Spleen (tissue), 11 donors: ENCODE results near the gene LRRTM4. TPM values are rescaled to one million over a fixed set of nuclear protein-coding genes. Genes with fewer than 3 reads are reported as not detected.

Source experiments
- DNase-seq: peaks from one replicate; pipeline ENCODE4 v3.0.0-alpha.2; 2020
- H3K27ac ChIP-seq, 8 donors: fragments of 200-600 bp; sonication (generic) in 7 of 8; 1 replicate in 4 of 8; 2 replicates in 4 of 8; pipeline versions ENCODE4 v1.5.0 to v1.8.0; 2016 to 2021; ENCODE audit warnings: inconsistent platforms in 4 of 8, mild to moderate bottlenecking in 4 of 8, moderate library complexity in 1 of 8
- H3K27me3 ChIP-seq, 7 donors: fragments of 200-600 bp; sonication (generic) in 6 of 7; replicated peaks in 1 of 7; 1 replicate in 4 of 7; 2 replicates in 3 of 7; pipeline versions ENCODE4 v1.5.0 to v1.8.0; 2016 to 2021; ENCODE audit warnings: inconsistent platforms in 3 of 7, mild to moderate bottlenecking in 1 of 7
- H3K36me3 ChIP-seq, 6 donors: fragments of 200-600 bp; sonication (generic) in 5 of 6; 1 replicate in 4 of 6; 2 replicates in 2 of 6; pipeline versions ENCODE4 v1.5.0 to v1.8.0; 2016 to 2021; ENCODE audit warnings: inconsistent platforms in 2 of 6
- H3K4me1 ChIP-seq, 6 donors: fragments of 200-600 bp; sonication (generic) in 5 of 6; 1 replicate in 3 of 6; 2 replicates in 3 of 6; pipeline versions ENCODE4 v1.5.0 to v1.8.0; 2016 to 2021; ENCODE audit warnings: inconsistent platforms in 3 of 6
- H3K4me3 ChIP-seq, 8 donors: fragments of 200-600 bp; sonication (generic) in 7 of 8; 1 replicate in 4 of 8; 2 replicates in 4 of 8; pipeline versions ENCODE4 v1.5.0 to v1.8.0; 2016 to 2021; ENCODE audit warnings: inconsistent platforms in 4 of 8, mild to moderate bottlenecking in 4 of 8, moderate library complexity in 2 of 8
- H3K9me3 ChIP-seq, 8 donors: fragments of 200-600 bp; sonication (generic) in 7 of 8; 1 replicate in 4 of 8; 2 replicates in 4 of 8; pipeline versions ENCODE4 v1.5.0 to v1.8.0; 2016 to 2021; ENCODE audit warnings: inconsistent platforms in 4 of 8
- POLR2A ChIP-seq, 3 donors: fragments of 450-650 bp; IDR thresholded peaks; one replicate each; pipeline ENCODE4 v1.5.1; 2017; ENCODE audit warnings: antibody characterized with exemption in 3 of 3, mild to moderate bottlenecking in 1 of 3
- POLR2AphosphoS5 ChIP-seq, 3 donors: sonication (generic); formaldehyde crosslinking; IDR thresholded peaks; one replicate each; pipeline ENCODE4 v1.5.1; 2017; ENCODE audit warnings: antibody characterized with exemption in 3 of 3
- whole genome bisulfite sequencing, 5 donors: extraction: QIAGEN DNeasy Blood & Tissue Kit in 3 of 5; methylation state at CpG; one replicate each; pipeline versions ENCODE4 v1.1.5 to v1.1.7; 2013 to 2018; 5-methylcytosine and 5-hydroxymethylcytosine counted together
- intact Hi-C: fragments of 100-400 bp; cut with DNase I; formaldehyde crosslinking; loops from one replicate; pipeline ENCODE4 v1.15.0; 2023; ENCODE audit warnings: low total_unique reads
- polyA plus RNA-seq, 3 donors: library from polyadenylated mRNA; stranded (reverse); fragments of 200-250 nt; gene quantifications; one replicate each; pipeline ENCODE4 v1.2.1, GENCODE V29; 2013
- total RNA-seq, 7 donors: library from RNA; depleted of rRNA in 3 of 7; stranded (reverse); fragments of >200 nt in 3 of 7; fragmentation: NEBNext Ultra II Directional in 4 of 7; extraction: Animal tissue kit (Norgen Biotek cat#: 25700) in 4 of 7; gene quantifications; one replicate each; pipeline versions ENCODE4 v1.1.0 to v1.2.1, GENCODE V29; 2016 to 2021
- TF ChIP-seq, protein P1 (sequence below), 11 experiments: fragments of 200-600 bp in 7 of 11; fragments of 450-650 bp in 4 of 11; sonication (generic) in 4 of 11; IDR thresholded peaks in 8 of 11; conservative IDR thresholded peaks in 3 of 11; 1 replicate in 7 of 11; 2 replicates in 4 of 11; pipeline versions ENCODE4 v1.4.0 to v1.8.0; 2016 to 2021; ENCODE audit warnings: antibody characterized with exemption in 11 of 11, inconsistent platforms in 4 of 11, mild to moderate bottlenecking in 1 of 11
- donor health status: healthy with polysubstance abuse.
- donor health status: DM: no; HTN: no; CAD: no; lungs with moderate emphysema.
- donor health status: DM: no; HTN: no; CAD: no.
- donor health status: Bipolar disorder and iron deficiency.
- donor health status: healthy.
- donor health status: DM: no; HTN: no; CAD: no.
- donor health status: DM: yes; HTN: yes; CAD: no.

LRRTM4 gene
- total and polyA plus RNA-seq, 10 donors = 0.03 to 0.33 (median 0.14) TPM; not detected in 5

DNA sequence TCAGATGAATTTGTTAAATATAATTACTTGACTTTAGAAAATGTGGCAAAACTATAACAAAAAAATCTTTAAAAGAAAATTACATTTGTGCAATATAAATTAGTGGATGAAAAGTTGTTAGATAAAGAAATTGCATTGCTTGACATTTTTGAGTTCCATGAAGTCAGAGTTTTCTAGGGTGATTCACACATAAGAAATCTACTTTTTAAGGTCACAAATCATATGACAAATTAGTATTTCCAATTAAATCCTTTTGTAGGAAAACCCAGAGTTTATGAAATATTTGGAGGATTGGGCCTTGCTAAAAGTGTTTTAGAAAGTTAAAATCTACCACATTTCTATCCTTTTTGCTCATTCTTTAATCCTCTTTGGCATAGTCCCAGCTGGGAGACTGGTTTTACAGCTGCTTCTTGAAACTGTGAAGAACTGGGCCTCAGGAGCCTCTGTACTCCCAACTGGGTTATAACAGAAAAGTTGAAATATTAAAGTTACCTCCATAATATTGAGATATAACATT lies 289.2 kb downstream of the LRRTM4 start:
- peaks cover 0 to 10% (median 0%) of the 10 kb centered on the region in 8 donors for H3K9me3 ChIP-seq
- no peaks in the 10 kb centered on the region for H3K36me3 ChIP-seq
- intact Hi-C loops = no loop called here
- no peak overlapping the region for H3K4me3 ChIP-seq
- no peak overlapping the region for H3K27ac ChIP-seq
- H3K4me1 ChIP-seq = no peaks in the 10 kb centered on the region
- TF ChIP-seq, protein P1, sequence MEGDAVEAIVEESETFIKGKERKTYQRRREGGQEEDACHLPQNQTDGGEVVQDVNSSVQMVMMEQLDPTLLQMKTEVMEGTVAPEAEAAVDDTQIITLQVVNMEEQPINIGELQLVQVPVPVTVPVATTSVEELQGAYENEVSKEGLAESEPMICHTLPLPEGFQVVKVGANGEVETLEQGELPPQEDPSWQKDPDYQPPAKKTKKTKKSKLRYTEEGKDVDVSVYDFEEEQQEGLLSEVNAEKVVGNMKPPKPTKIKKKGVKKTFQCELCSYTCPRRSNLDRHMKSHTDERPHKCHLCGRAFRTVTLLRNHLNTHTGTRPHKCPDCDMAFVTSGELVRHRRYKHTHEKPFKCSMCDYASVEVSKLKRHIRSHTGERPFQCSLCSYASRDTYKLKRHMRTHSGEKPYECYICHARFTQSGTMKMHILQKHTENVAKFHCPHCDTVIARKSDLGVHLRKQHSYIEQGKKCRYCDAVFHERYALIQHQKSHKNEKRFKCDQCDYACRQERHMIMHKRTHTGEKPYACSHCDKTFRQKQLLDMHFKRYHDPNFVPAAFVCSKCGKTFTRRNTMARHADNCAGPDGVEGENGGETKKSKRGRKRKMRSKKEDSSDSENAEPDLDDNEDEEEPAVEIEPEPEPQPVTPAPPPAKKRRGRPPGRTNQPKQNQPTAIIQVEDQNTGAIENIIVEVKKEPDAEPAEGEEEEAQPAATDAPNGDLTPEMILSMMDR (IDR thresholded peaks at IDR 0.05 in 8 of 11, conservative IDR thresholded peaks at IDR 0.05 in 3 of 11) = no peak
- TF ChIP-seq POLR2A (IDR thresholded peaks at IDR 0.05) = no peak
- no peak for TF ChIP-seq POLR2AphosphoS5 (IDR thresholded peaks at IDR 0.05)
- DNase-seq = no peak
- no peaks in the 10 kb centered on the region for H3K27me3 ChIP-seq

DNA sequence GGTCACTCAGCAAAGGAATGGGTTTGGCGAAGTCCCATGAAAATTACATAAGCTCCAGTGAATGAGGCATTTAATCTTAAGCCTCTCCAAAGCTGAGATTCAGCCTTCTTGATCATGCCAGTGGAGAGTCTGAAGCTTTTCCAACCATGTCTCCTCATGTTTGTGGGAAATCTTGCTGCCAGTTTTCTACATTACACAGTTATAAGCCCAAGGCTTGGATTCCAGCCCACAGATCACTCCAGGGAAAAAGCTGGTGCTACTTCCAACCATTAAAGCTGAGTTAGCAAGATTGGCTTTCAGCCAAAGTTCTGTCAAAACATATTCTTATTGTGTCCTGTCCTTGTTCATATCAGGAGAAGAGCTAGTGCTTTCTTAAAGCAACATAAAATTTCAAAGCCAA lies 293.8 kb downstream of the LRRTM4 start:
- no peak for TF ChIP-seq POLR2A (IDR thresholded peaks at IDR 0.05)
- TF ChIP-seq, protein P1 (IDR thresholded peaks at IDR 0.05 in 8 of 11, conservative IDR thresholded peaks at IDR 0.05 in 3 of 11) = no peak
- TF ChIP-seq POLR2AphosphoS5 (IDR thresholded peaks at IDR 0.05) = no peak
- no peaks in the 10 kb centered on the region for H3K4me1 ChIP-seq
- H3K27ac ChIP-seq = no peak overlapping the region
- WGBS, 5 donors = 66 to 84% (median 77%) methylated on average over 1 of the region's 1 CpG
- no peaks in the 10 kb centered on the region for H3K27me3 ChIP-seq
- no peak for DNase-seq
- no peaks in the 10 kb centered on the region for H3K36me3 ChIP-seq
- peaks cover 0 to 6% (median 0%) of the 10 kb centered on the region in 8 donors for H3K9me3 ChIP-seq
- H3K4me3 ChIP-seq = no peak overlapping the region
- intact Hi-C loops = no loop called here

DNA sequence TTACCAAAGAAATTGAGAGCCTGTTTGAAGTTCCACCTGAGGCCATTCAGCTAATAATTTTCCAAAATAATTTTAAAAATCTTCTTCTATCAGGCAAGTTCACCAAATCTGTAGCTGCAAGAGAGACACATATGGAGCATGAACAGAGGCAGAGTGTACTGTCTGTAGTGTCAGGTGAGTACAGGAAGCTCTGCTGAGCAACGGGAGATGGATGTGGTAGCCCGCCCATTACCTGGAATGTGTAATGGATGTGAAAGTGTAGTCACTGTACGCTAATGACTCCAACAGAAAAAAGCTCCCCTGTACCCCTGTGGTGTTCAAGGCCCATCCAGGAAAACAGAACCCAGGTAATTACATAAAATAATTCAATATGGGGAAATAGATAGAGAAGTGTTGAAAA lies 311.5 kb downstream of the LRRTM4 start:
- peaks cover 0 to 4% (median 0%) of the 10 kb centered on the region in 8 donors for H3K9me3 ChIP-seq
- 76 to 88% (median 81%) methylated on average over 3 of the region's 3 CpGs for WGBS, 5 donors

DNA sequence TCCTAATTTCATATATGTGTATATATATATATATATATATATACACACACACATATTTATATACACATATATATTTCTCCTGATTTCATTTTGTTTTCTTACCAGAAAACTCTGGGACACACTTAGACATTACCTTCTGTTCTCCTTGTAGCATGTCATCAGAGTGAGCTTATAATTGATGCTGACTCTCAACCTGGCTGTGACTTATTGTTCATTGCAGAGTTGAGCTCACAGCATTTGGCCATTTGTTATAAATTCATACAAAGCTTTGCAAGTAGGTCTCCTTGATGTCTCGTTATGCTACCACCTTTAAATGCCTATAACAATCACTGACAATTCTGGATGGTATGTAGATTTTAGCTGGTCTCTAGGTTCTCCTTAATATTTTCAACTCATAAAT lies 314.8 kb downstream of the LRRTM4 start:
- TF ChIP-seq, protein P1 (IDR thresholded peaks at IDR 0.05 in 8 of 11, conservative IDR thresholded peaks at IDR 0.05 in 3 of 11) = no peak
- TF ChIP-seq POLR2AphosphoS5 (IDR thresholded peaks at IDR 0.05) (no peak), POLR2A (IDR thresholded peaks at IDR 0.05) (no peak)
- Histone ChIP-seq H3K9me3 (peaks cover 0 to 5% (median 0%) of the 10 kb centered on the region in 8 donors), H3K4me1 (no peaks in the 10 kb centered on the region), H3K4me3 (no peak overlapping the region), H3K36me3 (no peaks in the 10 kb centered on the region), H3K27ac (no peak overlapping the region), H3K27me3 (no peaks in the 10 kb centered on the region)
- DNase-seq = no peak
- 71 to 85% (median 79%) methylated on average over 1 of the region's 1 CpG for WGBS, 5 donors
- intact Hi-C loops = no loop called here

More for the DNA sequence above, 311.5 kb downstream of the LRRTM4 start:
- Histone ChIP-seq H3K4me3 (no peak overlapping the region), H3K27me3 (no peaks in the 10 kb centered on the region), H3K4me1 (no peaks in the 10 kb centered on the region), H3K27ac (no peak overlapping the region), H3K36me3 (no peaks in the 10 kb centered on the region)
- intact Hi-C loops = no loop called here
- DNase-seq = no peak
- TF ChIP-seq, protein P1 (IDR thresholded peaks at IDR 0.05 in 8 of 11, conservative IDR thresholded peaks at IDR 0.05 in 3 of 11) = no peak
- TF ChIP-seq POLR2A (IDR thresholded peaks at IDR 0.05) = no peak
- no peak for TF ChIP-seq POLR2AphosphoS5 (IDR thresholded peaks at IDR 0.05)
